CD4-positive, alpha-beta T cell (primary cell): Measurements from ENCODE around the gene SDK2. TPM values are rescaled to one million over a fixed set of nuclear protein-coding genes. Genes with fewer than 3 reads are reported as not detected.
A peak's percentile ranks its signal among the peaks of the same experiment; 100 is the strongest.

ENCODE experiments used
- ATAC-seq: fragments of 200-7000 bp; cut with Tn5 transposase; one replicate; pipeline ENCODE4 v1.10.0; 2022; ENCODE audit warnings: mild to moderate bottlenecking; ENCODE audit not compliant: poor library complexity
- CTCF ChIA-PET: fragments of 350-600 bp; sonication (Branson Sonifier 250); formaldehyde crosslinking; loops from one replicate; lab custom pipeline; 2021; ENCODE audit warnings: antibody characterized with exemption, inconsistent platforms; lab: Charles Lee
- POLR2A ChIA-PET: fragments of 350-600 bp; sonication (Branson Sonifier 250); formaldehyde crosslinking; loops from one replicate; lab custom pipeline; 2021; ENCODE audit warnings: antibody characterized with exemption, inconsistent platforms; lab: Charles Lee
- DNase-seq, 14 experiments: peaks; one replicate each; pipeline ENCODE4 v3.0.0-alpha.2; 2013 to 2020; ENCODE audit warnings: mixed read lengths in 2 of 14
- H3K27ac ChIP-seq, 2 donors: one replicate each; pipeline versions ENCODE4 v1.5.1 to v1.7.0; 2013; ENCODE audit warnings: low read length in 2 of 2, low read depth in 1 of 2, mild to moderate bottlenecking in 1 of 2
- H3K27me3 ChIP-seq, 2 experiments: 1 replicate in 1 of 2; 2 replicates in 1 of 2; pipeline versions ENCODE4 v1.6.1 to v1.7.0; 2013; ENCODE audit warnings: low read length in 2 of 2, control low read depth in 1 of 2, mild to moderate bottlenecking in 1 of 2, moderate library complexity in 1 of 2; ENCODE audit not compliant: insufficient read depth in 2 of 2, control insufficient read depth in 1 of 2
- H3K36me3 ChIP-seq: one replicate; pipeline ENCODE4 v1.6.1; 2013; ENCODE audit warnings: low read length, control low read depth; ENCODE audit not compliant: insufficient read depth
- H3K4me1 ChIP-seq: one replicate; pipeline ENCODE4 v1.6.1; 2013; ENCODE audit warnings: low read length, control low read depth; ENCODE audit not compliant: insufficient read depth
- H3K4me3 ChIP-seq: one replicate; pipeline ENCODE4 v1.5.1; 2013; ENCODE audit warnings: mild to moderate bottlenecking, low read length, moderate library complexity
- H3K9me3 ChIP-seq, 2 experiments: 1 replicate in 1 of 2; 2 replicates in 1 of 2; pipeline versions ENCODE4 v1.6.1 to v1.7.0; 2013; ENCODE audit warnings: low read length in 2 of 2, mild to moderate bottlenecking in 2 of 2, control low read depth in 1 of 2, moderate library complexity in 1 of 2; ENCODE audit not compliant: control insufficient read depth in 1 of 2, insufficient read depth in 1 of 2
- H3K27ac Mint-ChIP-seq: one replicate; pipeline ENCODE4 v1.8.0; 2020; ENCODE audit warnings: mixed read lengths
- H3K27me3 Mint-ChIP-seq: one replicate; pipeline ENCODE4 v1.8.0; 2021; ENCODE audit warnings: mixed read lengths
- H3K36me3 Mint-ChIP-seq: one replicate; pipeline ENCODE4 v1.8.0; 2021; ENCODE audit warnings: low read depth, mixed read lengths
- H3K4me1 Mint-ChIP-seq: one replicate; pipeline ENCODE4 v1.8.0; 2021; ENCODE audit warnings: low read depth, mixed read lengths
- H3K4me3 Mint-ChIP-seq: one replicate; pipeline ENCODE4 v1.8.0; 2020; ENCODE audit warnings: mild to moderate bottlenecking, mixed read lengths
- H3K9me3 Mint-ChIP-seq: one replicate; pipeline ENCODE4 v1.8.0; 2020; ENCODE audit warnings: mixed read lengths
- CTCF ChIP-seq: fragments of 200-600 bp; IDR thresholded peaks from one replicate; pipeline ENCODE4 v1.8.0; 2022; ENCODE audit warnings: antibody characterized with exemption, mild to moderate bottlenecking
- intact Hi-C, 2 experiments: fragments of 100-400 bp; cut with DNase I in 1 of 2; cut with micrococcal nuclease in 1 of 2; formaldehyde crosslinking; loops; one replicate each; pipeline versions ENCODE4 v1.15.1 to v1.9.0; 2023 to 2025; cut with DNase I, micrococcal nuclease
- total RNA-seq, 174 experiments: library from RNA in 2 of 174; stranded (reverse) in 2 of 174; gene quantifications; one replicate each; pipeline ENCODE4 v1.2.3 and lab custom pipeline; 2021 to 2026

The SDK2 gene
- total RNA-seq, 2 experiments from 2014 or later, result 8.1 to 8.2 TPM

DNA sequence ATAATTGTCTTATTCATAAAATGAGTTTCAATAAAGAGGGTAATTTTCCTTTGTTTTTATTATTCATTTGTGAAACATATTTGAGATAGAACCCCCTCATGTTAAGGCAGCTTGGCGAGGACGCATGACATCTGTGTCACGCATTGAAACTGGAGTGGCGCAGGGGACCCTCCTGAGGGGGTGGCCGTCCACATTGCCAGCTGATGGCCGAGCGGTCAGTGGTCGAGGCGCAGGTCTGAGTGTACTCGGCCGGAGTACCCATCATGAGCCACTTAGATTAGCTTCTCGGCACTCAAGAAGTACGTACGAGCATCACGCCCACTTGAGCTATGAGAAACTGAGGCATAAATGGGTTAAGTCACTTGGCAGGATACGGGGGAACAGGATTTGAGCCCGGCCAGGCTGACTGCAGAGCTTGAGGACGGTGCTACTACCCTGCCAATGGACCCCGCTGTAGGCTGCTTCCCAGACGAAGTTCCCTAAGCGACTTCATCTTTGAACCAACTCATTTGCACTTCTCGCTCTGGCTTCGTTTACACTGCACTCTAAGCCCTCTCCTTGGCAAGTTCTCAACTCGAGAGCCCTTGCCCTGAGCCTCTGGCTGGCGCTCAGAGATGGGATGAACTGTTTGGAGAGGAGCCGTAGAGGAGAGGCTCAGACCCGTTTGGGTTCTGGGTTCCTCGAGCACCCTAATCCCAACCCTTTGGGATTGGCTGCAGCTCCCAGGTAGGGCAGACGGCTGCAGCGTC is 91.8 kb downstream of the SDK2 start:
- Mint-ChIP-seq H3K4me3 (peak overlapping the region; percentile 86), H3K27me3 (no peaks in the 10 kb centered on the region), H3K9me3 (no peaks in the 10 kb centered on the region), H3K27ac (peak overlapping the region; percentile 38), H3K4me1 (peaks cover 28% of the 10 kb centered on the region), H3K36me3 (no peaks in the 10 kb centered on the region)
- CTCF ChIA-PET, result no interaction called here
- TF ChIP-seq CTCF, result no peak
- H3K4me3 ChIP-seq, result peak overlapping the region; percentile 35
- POLR2A ChIA-PET, result interaction anchor here (0.6 to 3.1 kb wide), 3 partner anchors 15 to 67 kb away, joined by 3 to 11 read pairs (median 3); no protein-coding TSS in a partner anchor
- H3K27me3 ChIP-seq, result no peaks in the 10 kb centered on the region
- ATAC-seq (no peak), DNase-seq (no peak)
- peaks cover 4% of the 10 kb centered on the region for H3K4me1 ChIP-seq
- H3K9me3 ChIP-seq, result peaks cover 0 to 7% of the 10 kb centered on the region in 2 experiments
- intact Hi-C loops, result no loop called here
- no peaks in the 10 kb centered on the region for H3K36me3 ChIP-seq
- no peak overlapping the region for H3K27ac ChIP-seq

- Mint-ChIP-seq H3K36me3 (no peaks in the 10 kb centered on the region), H3K27me3 (no peaks in the 10 kb centered on the region), H3K9me3 (no peaks in the 10 kb centered on the region), H3K27ac (peak overlapping the region; percentile 38), H3K4me3 (peak overlapping the region; percentile 86), H3K4me1 (peaks cover 35% of the 10 kb centered on the region)
- intact Hi-C loops, result no loop called here
- Histone ChIP-seq H3K27me3 (no peaks in the 10 kb centered on the region), H3K4me1 (peaks cover 4% of the 10 kb centered on the region), H3K4me3 (peak overlapping the region; percentile 35), H3K9me3 (peaks cover 0 to 7% of the 10 kb centered on the region in 2 experiments), H3K36me3 (no peaks in the 10 kb centered on the region), H3K27ac (no peak overlapping the region)
- no peak for TF ChIP-seq CTCF
- ATAC-seq, result peak; percentile 65
- ChIA-PET CTCF (no interaction called here), POLR2A (interaction anchor here (0.6 to 3.1 kb wide), 2 partner anchors 15 to 68 kb away, joined by 3 to 11 read pairs; no protein-coding TSS in a partner anchor)
- peak in 4 of 14 experiments; percentile 6 to 23 (median 12) for DNase-seq
Measured at GRCh38 chr17:73551759-73552158, 92.5 kb downstream of the SDK2 start.

DNA sequence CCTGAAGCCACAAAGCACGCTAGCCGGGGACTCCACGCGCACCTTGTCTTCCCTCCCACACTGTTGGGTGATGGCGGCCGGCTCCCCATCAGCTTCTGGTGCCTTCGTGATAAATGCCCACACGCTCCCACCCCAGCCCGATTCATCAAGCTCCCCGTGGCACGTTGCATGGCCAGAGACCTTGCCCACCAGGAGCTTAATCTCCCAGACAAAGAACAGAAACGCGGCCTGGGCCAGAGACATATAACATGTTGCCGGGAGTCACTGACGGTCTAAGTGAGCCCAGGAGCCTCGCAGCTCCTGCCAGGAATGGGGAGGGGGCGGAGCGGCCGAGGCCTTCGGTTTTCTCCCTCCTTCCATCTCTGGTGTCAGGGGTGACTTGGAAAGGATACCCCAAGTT is 93.1 kb downstream of the SDK2 start:
- peaks cover 38% of the 10 kb centered on the region for H3K4me1 Mint-ChIP-seq
- Histone ChIP-seq H3K4me3 (no peak overlapping the region), H3K36me3 (no peaks in the 10 kb centered on the region), H3K9me3 (peaks cover 0 to 7% of the 10 kb centered on the region in 2 experiments), H3K4me1 (peaks cover 4% of the 10 kb centered on the region), H3K27me3 (no peaks in the 10 kb centered on the region), H3K27ac (no peak overlapping the region)
- H3K27me3 Mint-ChIP-seq, result no peaks in the 10 kb centered on the region
- H3K9me3 Mint-ChIP-seq, result no peaks in the 10 kb centered on the region
- no peak overlapping the region for H3K27ac Mint-ChIP-seq
- intact Hi-C loops, result no loop called here
- TF ChIP-seq CTCF, result no peak
- no peak overlapping the region for H3K4me3 Mint-ChIP-seq
- ChIA-PET POLR2A (interaction anchor here (3.1 kb wide), 1 partner anchor 16 kb away, joined by 11 read pairs; no protein-coding TSS in a partner anchor), CTCF (no interaction called here)
- ATAC-seq (no peak), DNase-seq (no peak)
- H3K36me3 Mint-ChIP-seq, result no peaks in the 10 kb centered on the region
